SU-DHL-6 (cell line): ENCODE data around the gene SLX1B.
"Not testable (repeated sequence)": the region's sequence is repeated elsewhere in the genome, so short reads cannot be mapped to it uniquely, and the experiment has no call there.

Experiments used
- CTCF ChIP-seq: fragments of 200-600 bp; sonication (generic); IDR thresholded peaks from one replicate; pipeline ENCODE4 v1.5.1; 2017; ENCODE audit warnings: antibody characterized with exemption, mild to moderate bottlenecking, low read length, moderate library complexity; ENCODE audit not compliant: insufficient read depth, poor library complexity, severe bottlenecking
- EZH2phosphoT487 ChIP-seq: fragments of 200-600 bp; sonication (generic), shearing (Covaris generic); conservative IDR thresholded peaks from 2 replicates; pipeline ENCODE4 v1.6.1; 2018; ENCODE audit warnings: mild to moderate bottlenecking, antibody characterized with exemption, low read length, moderate library complexity, mixed read lengths

GRCh38 chr16:29469660-29470059, 15.3 kb downstream of the SLX1B start:
- TF ChIP-seq CTCF, EZH2phosphoT487: not testable (repeated sequence)
